ENCODE measurements around the gene ETV3. TPM values are rescaled to one million over a fixed set of nuclear protein-coding genes. Genes with fewer than 3 reads are reported as not detected.

Gene ETV3
- total RNA-seq, 1 experiment from 2014 or later: 36.3 TPM

DNA sequence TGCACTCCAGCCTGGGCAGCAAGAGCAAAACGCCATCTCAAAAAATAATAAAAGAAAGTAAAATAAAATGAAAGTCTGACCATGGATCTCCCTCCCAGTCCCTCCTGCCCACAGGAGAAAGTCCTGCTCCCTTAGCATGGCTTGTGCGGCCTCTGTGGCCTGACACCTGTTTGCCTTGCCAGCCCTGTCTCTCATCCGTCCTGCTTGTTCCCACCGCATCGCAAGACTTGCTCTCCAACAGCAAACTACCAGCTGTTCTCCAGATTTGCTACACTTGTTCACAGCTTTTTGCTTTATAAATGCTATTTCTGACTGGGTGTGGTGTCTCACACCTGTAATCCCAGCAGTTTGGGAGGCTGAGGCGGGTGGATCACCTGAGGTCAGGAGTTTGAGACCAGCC, 41.3 kb downstream of the ETV3 start:
- Histone ChIP-seq H2BK5ac (ENCODE audit: insufficient read length, low read length) (no peak overlapping the region), H3K79me1 (ENCODE audit: insufficient read depth, low read depth, low read length, poor library complexity, severe bottlenecking) (no peaks in the 10 kb centered on the region), H3K23ac (ENCODE audit: insufficient read length, low read depth, low read length) (no peak overlapping the region), H3K9ac (ENCODE audit: extremely low read depth, insufficient read length, low read length) (no peak overlapping the region), H4K8ac (replicated peaks; ENCODE audit: insufficient read length, low read depth, low read length) (no peak overlapping the region), H3K9me3 (ENCODE audit: control insufficient read depth, low read depth, low read length) (no peaks in the 10 kb centered on the region), H4K20me1 (ENCODE audit: control insufficient read depth, insufficient read depth, insufficient read length) (no peaks in the 10 kb centered on the region), H3K14ac (ENCODE audit: insufficient read depth, low read length) (no peak overlapping the region), H2BK15ac (ENCODE audit: low read depth, low read length) (no peak overlapping the region), H2AK5ac (ENCODE audit: insufficient read length, low read length) (no peak overlapping the region), H2BK20ac (ENCODE audit: low read depth, low read length, poor library complexity, severe bottlenecking) (no peak overlapping the region), H3K18ac (ENCODE audit: insufficient read length, low read depth, low read length) (no peak overlapping the region), H3K4ac (ENCODE audit: low read depth, low read length) (no peak overlapping the region), H4K5ac (ENCODE audit: insufficient read length, low read depth, low read length) (no peak overlapping the region), H3K27me3 (ENCODE audit: insufficient read depth, low read length) (no peaks in the 10 kb centered on the region), H3K23me2 (ENCODE audit: insufficient read length, low read depth, low read length, poor library complexity, severe bottlenecking) (no peaks in the 10 kb centered on the region), H3K4me1 (ENCODE audit: insufficient read depth, low read length) (no peaks in the 10 kb centered on the region), H2BK120ac (ENCODE audit: low read depth, low read length, poor library complexity, severe bottlenecking) (no peak overlapping the region), H2AFZ (ENCODE audit: low read length) (no peak overlapping the region), H3T11ph (ENCODE audit: low read length) (no peak overlapping the region), H3K56ac (ENCODE audit: insufficient read length, low read depth, low read length) (no peak overlapping the region), H3K27ac (ENCODE audit: insufficient read length, low read depth, low read length) (no peak overlapping the region), H3K79me2 (ENCODE audit: insufficient read depth, low read length) (no peaks in the 10 kb centered on the region), H4K91ac (ENCODE audit: insufficient read length, low read depth, low read length) (no peak overlapping the region), H2BK12ac (ENCODE audit: insufficient read length, low read depth, low read length) (no peak overlapping the region), H3K4me2 (ENCODE audit: insufficient read depth, insufficient read length, low read length) (no peak overlapping the region)
- no peaks in the 10 kb centered on the region for H3K9me3 Mint-ChIP-seq
- no peak overlapping the region for H3K4me3 Mint-ChIP-seq
- no peaks in the 10 kb centered on the region; a peak in 1 of 7 replicates for H3K36me3 Mint-ChIP-seq (ENCODE audit: insufficient read depth in 1 of 3, low read depth in 3 of 3)
- peaks cover 16 to 26% of the 10 kb centered on the region in 2 experiments for H3K4me1 Mint-ChIP-seq
- DNase-seq: no peak
- peaks cover 2% of the 10 kb centered on the region; the same call in 1 of the 2 replicates for H3K27me3 Mint-ChIP-seq (ENCODE audit: low read depth)
- no CpG with 5 or more reads among the region's 6 CpGs for WGBS (ENCODE audit: extremely low coverage, insufficient read length, low lambda C conversion rate)
- peak overlapping the region in 1 of 3 experiments; percentile 58; a peak in 1 of 7 replicates for H3K27ac Mint-ChIP-seq
- TF ChIP-seq, protein P1, sequence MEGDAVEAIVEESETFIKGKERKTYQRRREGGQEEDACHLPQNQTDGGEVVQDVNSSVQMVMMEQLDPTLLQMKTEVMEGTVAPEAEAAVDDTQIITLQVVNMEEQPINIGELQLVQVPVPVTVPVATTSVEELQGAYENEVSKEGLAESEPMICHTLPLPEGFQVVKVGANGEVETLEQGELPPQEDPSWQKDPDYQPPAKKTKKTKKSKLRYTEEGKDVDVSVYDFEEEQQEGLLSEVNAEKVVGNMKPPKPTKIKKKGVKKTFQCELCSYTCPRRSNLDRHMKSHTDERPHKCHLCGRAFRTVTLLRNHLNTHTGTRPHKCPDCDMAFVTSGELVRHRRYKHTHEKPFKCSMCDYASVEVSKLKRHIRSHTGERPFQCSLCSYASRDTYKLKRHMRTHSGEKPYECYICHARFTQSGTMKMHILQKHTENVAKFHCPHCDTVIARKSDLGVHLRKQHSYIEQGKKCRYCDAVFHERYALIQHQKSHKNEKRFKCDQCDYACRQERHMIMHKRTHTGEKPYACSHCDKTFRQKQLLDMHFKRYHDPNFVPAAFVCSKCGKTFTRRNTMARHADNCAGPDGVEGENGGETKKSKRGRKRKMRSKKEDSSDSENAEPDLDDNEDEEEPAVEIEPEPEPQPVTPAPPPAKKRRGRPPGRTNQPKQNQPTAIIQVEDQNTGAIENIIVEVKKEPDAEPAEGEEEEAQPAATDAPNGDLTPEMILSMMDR (conservative IDR thresholded peaks at IDR 0.05): no peak
